Loucy (cell line): ENCODE results near the gene AGPAT3.

ENCODE experiments used
- H2AFZ ChIP-seq: fragments of 200-600 bp; sonication (generic); 2 replicates; pipeline ENCODE4 v1.6.0; 2016; ENCODE audit warnings: antibody characterized with exemption, mild to moderate bottlenecking, low read length, moderate library complexity
- H3F3A ChIP-seq: fragments of 200-600 bp; 2 replicates; pipeline ENCODE4 v1.6.0; 2016; ENCODE audit warnings: antibody characterized with exemption, low read depth, mild to moderate bottlenecking
- H3K27me3 ChIP-seq: fragments of 200-600 bp; sonication (generic); 2 replicates; pipeline ENCODE4 v1.6.1; 2014; ENCODE audit warnings: low read length, mild to moderate bottlenecking; ENCODE audit not compliant: insufficient read depth, poor library complexity, severe bottlenecking
- H3K36me3 ChIP-seq: fragments of 200-600 bp; sonication (generic); 2 replicates; pipeline ENCODE4 v1.6.1; 2016; ENCODE audit warnings: low read length; ENCODE audit not compliant: insufficient read depth
- H3K4me1 ChIP-seq: fragments of 200-600 bp; sonication (generic); 2 replicates; pipeline ENCODE4 v1.5.1; 2014; ENCODE audit warnings: low read length, mild to moderate bottlenecking; ENCODE audit not compliant: insufficient read depth, poor library complexity, severe bottlenecking
- H3K4me2 ChIP-seq: fragments of 200-600 bp; sonication (generic); 2 replicates; pipeline ENCODE4 v1.6.0; 2014; ENCODE audit warnings: antibody characterized with exemption, low read length, low read depth, mild to moderate bottlenecking; ENCODE audit not compliant: poor library complexity, severe bottlenecking
- H3K4me3 ChIP-seq: fragments of 200-600 bp; sonication (generic); 2 replicates; pipeline ENCODE4 v1.5.1; 2014; ENCODE audit warnings: low read length, mild to moderate bottlenecking, mixed read lengths; ENCODE audit not compliant: poor library complexity, severe bottlenecking
- H3K79me2 ChIP-seq: fragments of 200-600 bp; sonication (generic); 2 replicates; pipeline ENCODE4 v1.6.1; 2014; ENCODE audit warnings: low read length; ENCODE audit not compliant: insufficient read depth
- H3K9ac ChIP-seq: fragments of 200-600 bp; sonication (generic); 2 replicates; pipeline ENCODE4 v1.6.0; 2014; ENCODE audit warnings: mild to moderate bottlenecking, low read depth, low read length, moderate library complexity; ENCODE audit not compliant: poor library complexity, severe bottlenecking
- H3K9me2 ChIP-seq: fragments of 200-600 bp; sonication (generic); replicated peaks from 2 replicates; pipeline ENCODE4 v1.6.1; 2016; ENCODE audit warnings: low read depth, low read length, mixed read lengths
- H3K9me3 ChIP-seq: fragments of 200-600 bp; sonication (generic); 2 replicates; pipeline ENCODE4 v1.6.1; 2014; ENCODE audit warnings: mild to moderate bottlenecking, antibody characterized with exemption, low read length, low read depth; ENCODE audit not compliant: insufficient read depth
- H4K20me1 ChIP-seq: fragments of 200-600 bp; sonication (generic); 2 replicates; pipeline ENCODE4 v1.6.0; 2014; ENCODE audit warnings: antibody characterized with exemption, low read length, mild to moderate bottlenecking; ENCODE audit not compliant: insufficient read depth, poor library complexity, severe bottlenecking
- EZH2phosphoT487 ChIP-seq: fragments of 200-600 bp; IDR thresholded peaks from 2 replicates; pipeline ENCODE4 v1.6.1; 2018; ENCODE audit warnings: antibody characterized with exemption, mild to moderate bottlenecking, moderate library complexity, borderline replicate concordance
- TF ChIP-seq, protein P1 (sequence below): fragments of 200-600 bp; sonication (generic); conservative IDR thresholded peaks from 2 replicates; pipeline ENCODE4 v1.5.1; 2014; ENCODE audit warnings: mild to moderate bottlenecking, antibody characterized with exemption, low read length

AGPAT3 gene

GRCh38 chr21:43968410-43969114, 103.5 kb downstream of the AGPAT3 start:
- Histone ChIP-seq H3K36me3 (peaks cover 46% of the 10 kb centered on the region; the same call in 1 of the 2 replicates), H3K79me2 (no peaks in the 10 kb centered on the region), H3K4me2 (no peak overlapping the region), H3K9ac (no peak overlapping the region), H3K9me2 (no peaks in the 10 kb centered on the region), H3K4me3 (no peak overlapping the region), H3K9me3 (no peaks in the 10 kb centered on the region), H2AFZ (no peak overlapping the region), H3F3A (no peaks in the 10 kb centered on the region), H3K4me1 (no peaks in the 10 kb centered on the region), H3K27me3 (no peaks in the 10 kb centered on the region), H4K20me1 (no peaks in the 10 kb centered on the region)
- TF ChIP-seq, protein P1, sequence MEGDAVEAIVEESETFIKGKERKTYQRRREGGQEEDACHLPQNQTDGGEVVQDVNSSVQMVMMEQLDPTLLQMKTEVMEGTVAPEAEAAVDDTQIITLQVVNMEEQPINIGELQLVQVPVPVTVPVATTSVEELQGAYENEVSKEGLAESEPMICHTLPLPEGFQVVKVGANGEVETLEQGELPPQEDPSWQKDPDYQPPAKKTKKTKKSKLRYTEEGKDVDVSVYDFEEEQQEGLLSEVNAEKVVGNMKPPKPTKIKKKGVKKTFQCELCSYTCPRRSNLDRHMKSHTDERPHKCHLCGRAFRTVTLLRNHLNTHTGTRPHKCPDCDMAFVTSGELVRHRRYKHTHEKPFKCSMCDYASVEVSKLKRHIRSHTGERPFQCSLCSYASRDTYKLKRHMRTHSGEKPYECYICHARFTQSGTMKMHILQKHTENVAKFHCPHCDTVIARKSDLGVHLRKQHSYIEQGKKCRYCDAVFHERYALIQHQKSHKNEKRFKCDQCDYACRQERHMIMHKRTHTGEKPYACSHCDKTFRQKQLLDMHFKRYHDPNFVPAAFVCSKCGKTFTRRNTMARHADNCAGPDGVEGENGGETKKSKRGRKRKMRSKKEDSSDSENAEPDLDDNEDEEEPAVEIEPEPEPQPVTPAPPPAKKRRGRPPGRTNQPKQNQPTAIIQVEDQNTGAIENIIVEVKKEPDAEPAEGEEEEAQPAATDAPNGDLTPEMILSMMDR = no peak
- TF ChIP-seq EZH2phosphoT487 = no peak

- Histone ChIP-seq H3K4me2 (no peak overlapping the region), H4K20me1 (no peaks in the 10 kb centered on the region), H3K4me3 (no peak overlapping the region), H3K9me2 (no peaks in the 10 kb centered on the region), H3F3A (no peaks in the 10 kb centered on the region), H3K36me3 (peaks cover 46% of the 10 kb centered on the region; the same call in 1 of the 2 replicates), H3K9ac (no peak overlapping the region), H3K4me1 (no peaks in the 10 kb centered on the region), H3K9me3 (no peaks in the 10 kb centered on the region), H2AFZ (no peak overlapping the region), H3K27me3 (no peaks in the 10 kb centered on the region), H3K79me2 (no peaks in the 10 kb centered on the region)
- TF ChIP-seq, protein P1 = no peak
- TF ChIP-seq EZH2phosphoT487 = no peak
Observed at GRCh38 chr21:43969115-43969444, 104.1 kb downstream of the AGPAT3 start.

GRCh38 chr21:43970551-43970950, 105.5 kb downstream of the AGPAT3 start:
- H3K4me1 ChIP-seq = no peaks in the 10 kb centered on the region
- no peaks in the 10 kb centered on the region for H3K79me2 ChIP-seq
- no peaks in the 10 kb centered on the region for H3K9me3 ChIP-seq
- no peak overlapping the region for H2AFZ ChIP-seq
- H3K27me3 ChIP-seq = no peaks in the 10 kb centered on the region
- peaks cover 46% of the 10 kb centered on the region; the same call in 1 of the 2 replicates for H3K36me3 ChIP-seq
- H3K4me2 ChIP-seq = no peak overlapping the region
- no peaks in the 10 kb centered on the region for H3K9me2 ChIP-seq
- TF ChIP-seq EZH2phosphoT487 = no peak
- TF ChIP-seq, protein P1 = no peak
- no peak overlapping the region for H3K4me3 ChIP-seq
- H3F3A ChIP-seq = no peaks in the 10 kb centered on the region
- H3K9ac ChIP-seq = no peak overlapping the region
- H4K20me1 ChIP-seq = no peaks in the 10 kb centered on the region
